Measurements from ENCODE around the gene FMNL2. TPM values are rescaled to one million over a fixed set of nuclear protein-coding genes. Genes with fewer than 3 reads are reported as not detected.

The FMNL2 gene
- total RNA-seq, 1 experiment from 2014 or later = 33.6 TPM

DNA sequence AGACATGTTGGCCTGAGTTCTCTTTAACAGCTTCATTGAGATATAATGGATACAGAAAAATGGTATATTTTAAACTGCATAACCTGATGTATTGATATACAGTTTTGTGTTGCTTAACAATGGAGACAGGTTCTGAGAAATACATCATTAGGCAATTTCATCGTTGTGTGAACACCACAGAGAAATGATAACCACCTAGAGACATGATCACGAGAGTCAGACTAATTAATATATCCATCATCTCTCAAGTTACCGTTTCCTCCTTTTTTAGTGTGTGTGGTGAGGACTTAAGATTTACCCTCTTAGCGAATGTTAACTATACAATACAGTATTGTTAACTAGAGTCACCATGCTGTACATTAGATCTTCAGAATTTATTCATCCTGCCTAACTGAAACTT is 178.1 kb downstream of the FMNL2 start:
- TF ChIP-seq CTCF (conservative IDR thresholded peaks at IDR 0.05) = no peak
- H3K36me3 Mint-ChIP-seq (ENCODE audit: insufficient read depth in 1 of 3, low read depth in 3 of 3) = no peaks in the 10 kb centered on the region
- H3K4me1 Mint-ChIP-seq = peaks cover 14 to 16% of the 10 kb centered on the region in 2 experiments
- no peaks in the 10 kb centered on the region for H4K20me1 ChIP-seq (ENCODE audit: control insufficient read depth, insufficient read depth, insufficient read length)
- no peak overlapping the region for H4K8ac ChIP-seq (replicated peaks; ENCODE audit: insufficient read length, low read depth, low read length)
- no peak overlapping the region for H2BK5ac ChIP-seq (ENCODE audit: insufficient read length, low read length)
- no peak overlapping the region for H3K18ac ChIP-seq (ENCODE audit: insufficient read length, low read depth, low read length)
- H3K9me3 Mint-ChIP-seq = no peaks in the 10 kb centered on the region
- no peaks in the 10 kb centered on the region for H3K27me3 Mint-ChIP-seq (ENCODE audit: low read depth)
- H3K9ac ChIP-seq (ENCODE audit: extremely low read depth, insufficient read length, low read length) = no peak overlapping the region
- H3K79me2 ChIP-seq (ENCODE audit: insufficient read depth, low read length) = peaks cover 4% of the 10 kb centered on the region; the same call in 1 of the 2 replicates
- H3K56ac ChIP-seq (ENCODE audit: insufficient read length, low read depth, low read length) = no peak overlapping the region
- H3K14ac ChIP-seq (ENCODE audit: insufficient read depth, low read length) = no peak overlapping the region
- no peak overlapping the region for H3K27ac ChIP-seq (ENCODE audit: insufficient read length, low read depth, low read length)
- H3K27ac Mint-ChIP-seq = no peak overlapping the region
- no peak overlapping the region for H2AFZ ChIP-seq (ENCODE audit: low read length)
- no peaks in the 10 kb centered on the region for H3K4me1 ChIP-seq (ENCODE audit: insufficient read depth, low read length)
- no peak overlapping the region for H3T11ph ChIP-seq (ENCODE audit: low read length)
- no peak overlapping the region for H4K91ac ChIP-seq (ENCODE audit: insufficient read length, low read depth, low read length)
- no CpG with 5 or more reads among the region's 4 CpGs for WGBS (ENCODE audit: extremely low coverage, insufficient read length, low lambda C conversion rate)
- H2BK15ac ChIP-seq (ENCODE audit: low read depth, low read length) = no peak overlapping the region
- H3K23me2 ChIP-seq (ENCODE audit: insufficient read length, low read depth, low read length, poor library complexity, severe bottlenecking) = no peaks in the 10 kb centered on the region
- H2BK20ac ChIP-seq (ENCODE audit: low read depth, low read length, poor library complexity, severe bottlenecking) = no peak overlapping the region
- H2AK5ac ChIP-seq (ENCODE audit: insufficient read length, low read length) = no peak overlapping the region
- no peak overlapping the region for H2BK120ac ChIP-seq (ENCODE audit: low read depth, low read length, poor library complexity, severe bottlenecking)
- H3K27me3 ChIP-seq (ENCODE audit: insufficient read depth, low read length) = no peaks in the 10 kb centered on the region
- H4K5ac ChIP-seq (ENCODE audit: insufficient read length, low read depth, low read length) = no peak overlapping the region
- H3K23ac ChIP-seq (ENCODE audit: insufficient read length, low read depth, low read length) = no peak overlapping the region
- H3K79me1 ChIP-seq (ENCODE audit: insufficient read depth, low read depth, low read length, poor library complexity, severe bottlenecking) = no peaks in the 10 kb centered on the region
- no peak overlapping the region for H3K4me3 Mint-ChIP-seq
- H3K4ac ChIP-seq (ENCODE audit: low read depth, low read length) = no peak overlapping the region
- no peak overlapping the region for H2BK12ac ChIP-seq (ENCODE audit: insufficient read length, low read depth, low read length)
- no peaks in the 10 kb centered on the region for H3K9me3 ChIP-seq (ENCODE audit: control insufficient read depth, low read depth, low read length)
- no peak overlapping the region for H3K4me2 ChIP-seq (ENCODE audit: insufficient read depth, insufficient read length, low read length)
- no peak for DNase-seq

All from H9 (cell line).